Left ventricle myocardium superior (tissue), 1 donor: ENCODE data around the gene CRACDL. TPM values are rescaled to one million over a fixed set of nuclear protein-coding genes. Genes with fewer than 3 reads are reported as not detected.
"Not testable (repeated sequence)": the region's sequence is repeated elsewhere in the genome, so short reads cannot be mapped to it uniquely, and the experiment has no call there.

Experiments used
- ATAC-seq: fragments of 200-7000 bp; cut with Tn5 transposase; one replicate; pipeline ENCODE4 v1.9.1; 2020; ENCODE audit warnings: mild to moderate bottlenecking, moderate library complexity
- DNase-seq: peaks from one replicate; pipeline ENCODE4 v3.0.0-alpha.2; 2020
- intact Hi-C: fragments of 100-400 bp; cut with micrococcal nuclease; formaldehyde crosslinking; loops from one replicate; pipeline ENCODE4 v1.11.0; 2022
- total RNA-seq: library from RNA; stranded (reverse); fragmentation: NEBNext Ultra II Directional; extraction: Animal tissue kit (Norgen Biotek cat#: 25700); gene quantifications from one replicate; pipeline ENCODE4 v1.2.1, GENCODE V29; 2021
- donor health status: DM: no; HTN: yes; CAD: no; lungs with severe emphysema.

CRACDL gene
- total RNA-seq, 1 donor from 2014 or later = 4.0 TPM

DNA sequence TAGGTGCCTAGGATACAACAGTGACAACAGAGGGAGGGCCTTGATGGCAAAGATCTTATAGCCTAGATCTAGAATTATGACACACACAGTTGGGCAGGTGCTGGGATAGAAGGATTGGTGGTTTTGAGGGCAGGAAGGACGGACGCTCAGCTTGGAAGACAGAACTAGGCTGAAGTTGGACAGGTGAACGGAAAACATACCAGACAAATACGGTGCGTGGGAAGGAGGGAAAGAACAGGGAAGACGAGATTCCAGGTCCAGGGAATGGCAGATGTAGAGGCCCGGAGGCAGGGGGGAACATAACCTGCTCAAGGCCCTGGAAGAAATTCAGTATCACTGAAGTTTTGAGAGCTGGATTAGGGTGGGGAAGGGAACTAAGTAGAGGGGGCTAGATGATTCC, 40.8 kb downstream of the CRACDL start:
- ATAC-seq (no peak), DNase-seq (no peak)
- intact Hi-C loops = no loop called here

GRCh38 chr2:98894331-98895000, 41.6 kb downstream of the CRACDL start:
- intact Hi-C loops = no loop called here
- ATAC-seq = no peak
- DNase-seq = no peak

DNA sequence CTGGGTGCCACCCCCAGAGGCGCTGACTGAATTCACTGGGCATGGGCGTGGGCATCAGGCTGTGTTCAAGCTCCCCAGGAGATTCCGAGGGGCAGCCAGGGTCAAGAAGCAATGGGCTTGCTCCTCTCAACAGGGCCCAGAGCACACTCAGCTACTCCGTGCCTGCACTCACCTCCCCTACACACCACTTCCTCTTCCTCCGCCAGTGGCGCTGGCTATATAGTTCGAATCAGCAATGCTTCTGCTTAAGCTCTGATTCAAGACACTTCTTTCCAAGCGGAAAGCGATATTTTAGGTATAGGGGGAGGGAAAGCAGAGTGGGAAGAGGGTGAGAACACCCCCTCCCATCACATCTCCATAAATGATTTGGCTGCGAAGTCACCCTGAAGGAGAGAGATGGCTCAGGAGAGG, 42.1 kb downstream of the CRACDL start:
- no peak for DNase-seq
- no peak for ATAC-seq
- intact Hi-C loops = no loop called here

- DNase-seq = no peak
- intact Hi-C loops = no loop called here
These were observed 43.2 kb downstream of the CRACDL start for GRCh38 chr2:98892871-98893270.

DNA sequence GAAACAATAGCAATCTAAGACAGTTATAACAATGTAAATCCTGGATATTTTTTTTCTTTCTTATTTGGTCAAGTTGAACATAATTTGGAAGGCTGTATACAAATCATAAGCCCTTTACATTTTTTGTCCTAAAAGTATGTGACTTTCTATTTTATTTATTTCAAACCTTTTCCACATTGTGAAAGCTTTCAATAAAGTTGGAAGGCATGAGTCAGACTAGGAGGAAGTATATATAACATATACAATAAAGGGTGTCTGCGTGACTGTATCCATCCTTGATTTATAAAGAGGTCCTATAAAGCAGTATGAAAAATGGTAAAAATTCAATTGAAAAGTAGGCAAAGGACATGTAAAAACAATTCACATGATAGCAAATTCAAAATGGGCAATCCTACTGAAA, 44.4 kb downstream of the CRACDL start:
- no peak for DNase-seq
- intact Hi-C loops = no loop called here
- no peak for ATAC-seq

More at GRCh38 chr2:98892871-98893270, 43.2 kb downstream of the CRACDL start:
- ATAC-seq = no peak

- no peak for ATAC-seq
- no peak for DNase-seq
- intact Hi-C loops = no loop called here
These were observed 49.9 kb downstream of the CRACDL start for GRCh38 chr2:98886066-98886554.

GRCh38 chr2:98884658-98885057, 51.4 kb downstream of the CRACDL start:
- intact Hi-C loops = no loop called here
- no peak for ATAC-seq
- no peak for DNase-seq

- intact Hi-C loops = no loop called here
- ATAC-seq (no peak), DNase-seq (no peak)
These were observed 52.2 kb downstream of the CRACDL start for GRCh38 chr2:98883780-98884211.

DNA sequence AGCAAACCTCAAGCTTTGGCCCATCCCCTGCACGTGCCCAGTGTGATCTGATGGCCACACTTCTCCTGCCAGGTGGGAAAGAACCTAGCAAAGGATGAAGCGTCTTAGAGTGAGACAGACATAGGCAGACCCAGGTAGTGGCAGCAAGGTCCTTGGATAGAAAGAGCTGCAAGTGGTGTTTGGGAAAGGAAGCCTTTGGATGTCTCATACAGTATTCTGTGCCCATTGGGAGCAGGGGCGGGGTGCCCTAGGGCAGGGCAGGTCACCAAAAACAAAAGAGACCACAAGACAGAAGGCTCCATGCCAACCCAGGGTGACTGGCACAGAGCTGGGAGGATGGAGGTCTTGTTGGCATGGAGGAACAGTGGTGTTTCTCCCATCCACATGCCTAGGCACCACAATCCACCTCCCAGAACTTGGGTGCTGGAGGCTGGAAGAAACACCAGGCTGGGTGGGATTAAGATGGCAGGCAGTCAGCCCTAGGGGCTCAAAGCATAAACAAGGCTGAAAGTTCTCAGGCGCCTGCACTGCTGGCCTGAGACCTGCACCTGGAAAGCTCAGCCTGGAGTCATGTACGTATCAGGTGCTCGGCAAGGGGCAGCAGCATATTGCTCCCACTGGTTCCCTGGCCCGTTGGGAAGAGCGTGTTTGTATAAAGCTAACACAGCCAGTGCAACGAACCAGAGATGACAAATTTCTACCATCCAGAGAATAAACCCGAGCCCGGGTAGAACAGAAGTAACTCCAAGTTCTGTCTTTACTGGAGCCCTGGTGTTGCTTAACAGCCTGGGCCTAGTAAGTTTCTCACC, 52.9 kb downstream of the CRACDL start:
- ATAC-seq (no peak), DNase-seq (no peak)
- intact Hi-C loops = no loop called here

DNA sequence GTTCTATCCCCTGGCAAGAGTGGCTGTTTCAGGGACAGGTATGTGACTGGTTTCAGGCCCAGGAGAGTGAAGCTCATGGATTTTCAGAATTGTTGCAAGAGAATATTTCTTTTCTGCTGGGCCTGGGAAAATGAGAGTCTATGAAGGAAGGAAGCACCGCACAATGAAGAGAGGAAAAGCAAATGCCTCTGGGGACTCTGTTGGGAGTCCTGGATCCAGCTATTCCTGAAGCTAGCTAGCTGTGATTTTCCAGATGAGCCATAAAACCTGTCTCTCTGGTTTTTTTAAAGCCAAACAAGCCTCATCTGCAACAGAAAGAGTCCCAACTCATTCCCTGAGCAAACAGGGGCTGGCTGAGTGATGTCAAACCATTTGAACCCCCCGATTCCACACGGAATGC, 53.7 kb downstream of the CRACDL start:
- DNase-seq = no peak
- no peak for ATAC-seq
- intact Hi-C loops = no loop called here

GRCh38 chr2:98881153-98881650, 54.8 kb downstream of the CRACDL start:
- ATAC-seq (no peak), DNase-seq (no peak)
- intact Hi-C loops = no loop called here

- intact Hi-C loops = no loop called here
- no peak for DNase-seq
- no peak for ATAC-seq
These were observed 55.5 kb downstream of the CRACDL start for GRCh38 chr2:98880266-98881152.

GRCh38 chr2:98877658-98878057, 58.4 kb downstream of the CRACDL start:
- ATAC-seq, intact Hi-C loops, DNase-seq: not testable (repeated sequence)

DNA sequence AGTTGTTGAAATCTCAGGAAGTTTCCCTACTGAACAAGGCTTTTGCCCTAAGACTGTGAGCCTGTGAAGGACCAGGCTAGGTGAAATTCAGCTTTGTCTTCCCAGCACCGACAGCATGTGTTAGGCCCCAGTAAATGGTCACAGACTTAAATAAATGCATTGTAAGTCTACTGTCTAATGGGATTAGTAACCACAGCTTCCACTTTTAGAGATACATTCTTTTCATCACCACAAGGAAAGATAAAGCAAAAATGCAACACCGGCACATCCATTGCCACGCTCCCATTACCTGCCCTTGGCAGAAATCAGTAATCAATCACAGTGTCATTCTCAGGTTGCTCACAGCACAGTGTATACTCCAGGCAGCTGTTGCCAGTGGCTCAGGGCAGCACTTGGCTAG, 59.3 kb downstream of the CRACDL start:
- intact Hi-C loops = no loop called here
- no peak for DNase-seq
- no peak for ATAC-seq

- no peak for DNase-seq
- no peak for ATAC-seq
- intact Hi-C loops = no loop called here
These were observed 60.3 kb downstream of the CRACDL start for GRCh38 chr2:98875746-98876145.

- intact Hi-C loops = no loop called here
- DNase-seq = no peak
- no peak for ATAC-seq
These were observed 60.8 kb downstream of the CRACDL start for GRCh38 chr2:98875081-98875728.

GRCh38 chr2:98874186-98874689, 61.8 kb downstream of the CRACDL start:
- intact Hi-C loops = no loop called here
- DNase-seq (no peak), ATAC-seq (no peak)

DNA sequence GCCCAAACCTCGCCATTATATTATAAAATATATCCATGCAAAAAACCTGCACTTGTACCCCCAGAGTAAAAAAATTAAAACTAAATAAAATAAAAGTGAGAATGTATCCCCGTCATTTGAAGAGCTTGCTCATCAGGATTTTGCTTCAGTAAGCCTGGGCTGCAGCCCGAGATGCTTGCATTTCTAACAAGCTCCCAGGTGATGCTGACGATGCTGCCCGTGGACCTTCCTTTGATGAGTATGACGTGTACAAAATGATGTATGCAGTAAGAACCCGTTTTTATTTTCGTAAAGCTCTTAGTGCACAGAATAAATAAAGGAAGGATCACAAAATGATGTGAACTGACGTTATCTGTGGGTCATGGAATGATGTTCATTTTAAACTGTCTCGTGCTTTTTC, 63.5 kb downstream of the CRACDL start:
- intact Hi-C loops = no loop called here
- ATAC-seq (no peak), DNase-seq (no peak)

- intact Hi-C loops = no loop called here
- no peak for ATAC-seq
- DNase-seq = no peak
These were observed 64.5 kb downstream of the CRACDL start for GRCh38 chr2:98871506-98871905.
